ENCODE results near the gene SPPL2B.

DNA sequence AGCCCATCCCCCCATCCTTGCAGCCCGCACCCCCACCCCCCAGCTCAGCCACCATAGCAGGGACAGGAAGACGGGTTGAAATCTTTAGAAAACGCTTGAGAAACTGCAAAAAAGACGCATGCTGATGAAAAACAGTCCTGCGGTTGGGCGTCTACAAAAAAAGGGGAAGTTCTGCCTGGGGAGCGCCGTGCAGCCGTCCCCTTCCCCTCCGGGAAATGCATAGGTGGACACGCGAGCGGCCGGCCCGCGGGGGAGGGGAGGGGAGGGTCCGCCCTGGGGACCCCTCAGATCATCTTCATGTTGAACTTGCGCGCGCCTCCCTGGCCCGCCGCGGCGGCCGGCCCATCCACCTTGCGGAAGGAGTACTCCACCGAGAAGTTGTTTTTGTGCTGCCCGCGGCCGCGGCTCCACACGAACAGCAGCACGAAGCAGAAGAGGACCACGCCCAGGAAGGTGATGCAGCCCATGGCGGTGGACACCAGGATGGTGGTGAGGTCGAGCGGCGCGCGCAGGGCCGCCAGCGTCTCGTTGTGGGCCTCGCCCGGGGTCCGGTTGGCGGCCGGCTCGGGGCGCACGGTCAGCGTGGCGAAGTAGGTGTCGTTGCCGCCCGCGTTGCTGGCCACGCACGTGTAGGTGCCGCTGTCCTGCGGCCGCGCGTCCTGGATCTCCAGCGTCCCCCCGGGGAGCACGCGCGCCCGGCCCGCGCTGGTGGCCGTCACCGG lies 38.6 kb upstream of the SPPL2B start:
- TF ChIP-seq, protein P1, sequence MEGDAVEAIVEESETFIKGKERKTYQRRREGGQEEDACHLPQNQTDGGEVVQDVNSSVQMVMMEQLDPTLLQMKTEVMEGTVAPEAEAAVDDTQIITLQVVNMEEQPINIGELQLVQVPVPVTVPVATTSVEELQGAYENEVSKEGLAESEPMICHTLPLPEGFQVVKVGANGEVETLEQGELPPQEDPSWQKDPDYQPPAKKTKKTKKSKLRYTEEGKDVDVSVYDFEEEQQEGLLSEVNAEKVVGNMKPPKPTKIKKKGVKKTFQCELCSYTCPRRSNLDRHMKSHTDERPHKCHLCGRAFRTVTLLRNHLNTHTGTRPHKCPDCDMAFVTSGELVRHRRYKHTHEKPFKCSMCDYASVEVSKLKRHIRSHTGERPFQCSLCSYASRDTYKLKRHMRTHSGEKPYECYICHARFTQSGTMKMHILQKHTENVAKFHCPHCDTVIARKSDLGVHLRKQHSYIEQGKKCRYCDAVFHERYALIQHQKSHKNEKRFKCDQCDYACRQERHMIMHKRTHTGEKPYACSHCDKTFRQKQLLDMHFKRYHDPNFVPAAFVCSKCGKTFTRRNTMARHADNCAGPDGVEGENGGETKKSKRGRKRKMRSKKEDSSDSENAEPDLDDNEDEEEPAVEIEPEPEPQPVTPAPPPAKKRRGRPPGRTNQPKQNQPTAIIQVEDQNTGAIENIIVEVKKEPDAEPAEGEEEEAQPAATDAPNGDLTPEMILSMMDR (IDR thresholded peaks at IDR 0.05), result no peak
- TF ChIP-seq EP300 (IDR thresholded peaks at IDR 0.05), result no peak

Measured in ovary (tissue), 3 donors.